Gastroesophageal sphincter (tissue), 4 donors: ENCODE data around the gene SNAP47. TPM values are rescaled to one million over a fixed set of nuclear protein-coding genes. Genes with fewer than 3 reads are reported as not detected.

ENCODE experiments used
- ATAC-seq: fragments of 150-250 bp; one replicate; pipeline ENCODE4 v1.9.1; 2016; ENCODE audit warnings: mild to moderate bottlenecking, moderate library complexity
- H3K27ac ChIP-seq, 4 donors: fragments of 200-600 bp; sonication (generic) in 3 of 4; 1 replicate in 3 of 4; 2 replicates in 1 of 4; pipeline ENCODE4 v1.5.1; 2016 to 2019
- H3K27me3 ChIP-seq: fragments of 200-600 bp; sonication (generic); one replicate; pipeline ENCODE4 v1.5.1; 2019
- H3K36me3 ChIP-seq, 2 donors: fragments of 200-600 bp; sonication (generic); one replicate each; pipeline ENCODE4 v1.5.1; 2019; ENCODE audit warnings: control low read depth in 1 of 2
- H3K4me1 ChIP-seq, 3 donors: fragments of 200-600 bp; sonication (generic); 1 replicate in 2 of 3; 2 replicates in 1 of 3; pipeline ENCODE4 v1.5.1; 2016 to 2019; ENCODE audit warnings: control low read depth in 2 of 3
- H3K4me3 ChIP-seq, 2 donors: fragments of 200-600 bp; sonication (generic); one replicate each; pipeline ENCODE4 v1.5.1; 2019; ENCODE audit warnings: mild to moderate bottlenecking in 1 of 2, moderate library complexity in 1 of 2
- H3K9me3 ChIP-seq, 3 donors: fragments of 200-600 bp; sonication (generic); one replicate each; pipeline ENCODE4 v1.5.1; 2017 to 2019; ENCODE audit warnings: control low read depth in 2 of 3
- CTCF ChIP-seq, 4 experiments: fragments of 200-600 bp in 2 of 4; fragments of 450-650 bp in 2 of 4; sonication (generic) in 1 of 4; IDR thresholded peaks; one replicate each; pipeline ENCODE4 v1.5.1; 2017 to 2019; ENCODE audit warnings: antibody characterized with exemption in 4 of 4, mild to moderate bottlenecking in 2 of 4, moderate library complexity in 2 of 4
- EP300 ChIP-seq: sonication (generic); formaldehyde crosslinking; IDR thresholded peaks from one replicate; pipeline ENCODE4 v1.6.1; 2017; ENCODE audit warnings: antibody characterized with exemption, mild to moderate bottlenecking
- POLR2A ChIP-seq, 2 donors: fragments of 450-650 bp; IDR thresholded peaks; one replicate each; pipeline ENCODE4 v1.6.1; 2017; ENCODE audit warnings: antibody characterized with exemption in 2 of 2, mild to moderate bottlenecking in 2 of 2, moderate library complexity in 1 of 2
- POLR2AphosphoS5 ChIP-seq: sonication (generic); formaldehyde crosslinking; IDR thresholded peaks from one replicate; pipeline ENCODE4 v1.6.1; 2017; ENCODE audit warnings: antibody characterized with exemption
- WGBS, 2 donors: methylation state at CpG; one replicate each; pipeline ENCODE4 v1.1.5; 2018; ENCODE audit warnings: low coverage in 1 of 2; 5-methylcytosine and 5-hydroxymethylcytosine counted together
- total RNA-seq, 4 donors: library from RNA; depleted of rRNA; stranded (reverse); fragments of >200 nt; gene quantifications; one replicate each; pipeline ENCODE4 v1.1.0, GENCODE V29; 2016

Gene SNAP47
- total RNA-seq, 4 donors from 2014 or later = 27.1 to 47.0 (median 35.6) TPM

- no peak for ATAC-seq
- no peak overlapping the region for H3K27ac ChIP-seq
- H3K36me3 ChIP-seq = peaks cover 0 to 67% of the 10 kb centered on the region in 2 donors
Measured at GRCh38 chr1:227778401-227778947, 43.2 kb downstream of the SNAP47 start.

GRCh38 chr1:227779021-227779441, 43.8 kb downstream of the SNAP47 start:
- ATAC-seq = no peak
- 82% methylated on average over 3 of the region's 10 CpGs; no CpG with 5 or more reads in 1 of the 2 donors for WGBS, 2 donors
- TF ChIP-seq POLR2A (IDR thresholded peaks at IDR 0.05) = no peak
- TF ChIP-seq POLR2AphosphoS5 = no peak
- TF ChIP-seq CTCF (IDR thresholded peaks at IDR 0.05) = no peak
- TF ChIP-seq EP300 = no peak

More at GRCh38 chr1:227778401-227778947, 43.2 kb downstream of the SNAP47 start:
- H3K9me3 ChIP-seq = no peaks in the 10 kb centered on the region
- no peak for TF ChIP-seq EP300
- TF ChIP-seq POLR2AphosphoS5 = no peak
- no peak for TF ChIP-seq POLR2A (IDR thresholded peaks at IDR 0.05)
- no peak for TF ChIP-seq CTCF (IDR thresholded peaks at IDR 0.05)
- no peaks in the 10 kb centered on the region for H3K27me3 ChIP-seq
- H3K4me1 ChIP-seq = peaks cover 0 to 21% (median 0%) of the 10 kb centered on the region in 3 donors
- no peak overlapping the region for H3K4me3 ChIP-seq
- 38% methylated on average over 3 of the region's 8 CpGs; no CpG with 5 or more reads in 1 of the 2 donors for WGBS, 2 donors

GRCh38 chr1:227779685-227780084, 44.5 kb downstream of the SNAP47 start:
- no peak for ATAC-seq
- TF ChIP-seq POLR2AphosphoS5 = no peak
- peaks cover 0 to 20% (median 0%) of the 10 kb centered on the region in 3 donors for H3K4me1 ChIP-seq
- H3K36me3 ChIP-seq = peaks cover 0 to 62% of the 10 kb centered on the region in 2 donors
- H3K9me3 ChIP-seq = no peaks in the 10 kb centered on the region
- H3K27ac ChIP-seq = no peak overlapping the region
- WGBS, 2 donors = 100% methylated on average over 2 to 4 of the region's 7 CpGs
- H3K4me3 ChIP-seq = no peak overlapping the region
- H3K27me3 ChIP-seq = no peaks in the 10 kb centered on the region

More at GRCh38 chr1:227779021-227779441, 43.8 kb downstream of the SNAP47 start:
- Histone ChIP-seq H3K27ac (no peak overlapping the region), H3K9me3 (no peaks in the 10 kb centered on the region), H3K27me3 (no peaks in the 10 kb centered on the region), H3K4me1 (peaks cover 0 to 21% (median 0%) of the 10 kb centered on the region in 3 donors), H3K4me3 (no peak overlapping the region), H3K36me3 (peaks cover 0 to 65% of the 10 kb centered on the region in 2 donors)

DNA sequence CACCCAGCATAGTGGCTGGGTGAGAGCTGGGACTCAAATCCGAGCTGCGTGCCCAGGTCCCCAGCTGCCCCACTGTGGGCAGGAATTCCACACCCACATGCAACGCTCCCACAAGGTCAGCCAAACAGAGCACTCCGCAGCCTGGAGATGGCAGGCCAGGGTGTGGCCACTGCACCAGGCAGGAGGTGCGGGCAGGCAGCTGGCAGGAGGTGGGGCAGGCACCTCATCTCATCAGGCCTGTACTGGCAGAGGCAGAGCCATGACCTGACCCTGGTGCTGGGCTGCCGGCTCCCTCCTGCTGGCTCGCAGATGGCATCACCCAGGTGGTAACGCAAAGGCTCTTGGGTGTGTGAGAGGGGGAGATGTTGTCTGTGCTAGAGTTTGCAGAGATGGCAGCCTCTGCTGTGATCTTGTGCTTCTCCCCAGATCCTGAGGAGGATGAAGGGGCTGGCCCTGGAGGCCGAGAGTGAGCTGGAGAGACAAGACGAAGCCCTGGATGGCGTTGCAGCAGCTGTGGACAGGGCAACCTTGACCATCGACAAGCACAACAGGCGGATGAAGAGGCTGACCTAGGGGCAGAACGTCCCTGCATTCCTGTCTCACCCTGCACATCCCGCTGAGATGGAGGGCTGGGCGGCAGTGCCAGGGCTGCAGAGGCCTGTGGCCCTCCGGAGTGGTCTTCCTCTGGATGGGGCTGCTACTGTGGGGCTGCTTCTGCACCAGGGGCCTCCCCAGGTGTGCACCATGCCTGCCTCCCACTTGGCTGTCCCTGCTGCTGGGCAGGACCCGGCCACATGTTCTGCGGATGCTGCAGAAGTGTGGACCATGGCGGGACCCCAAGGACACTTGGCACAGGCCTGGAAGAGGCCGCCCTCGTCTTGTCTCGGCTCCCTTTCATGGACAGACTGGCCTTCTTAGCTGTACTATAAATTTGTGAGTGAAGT, 45.1 kb downstream of the SNAP47 start:
- H3K4me3 ChIP-seq = no peak overlapping the region
- peaks cover 0 to 14% (median 0%) of the 10 kb centered on the region in 3 donors for H3K4me1 ChIP-seq
- H3K9me3 ChIP-seq = no peaks in the 10 kb centered on the region
- no peak for ATAC-seq
- peaks cover 0 to 61% of the 10 kb centered on the region in 2 donors for H3K36me3 ChIP-seq
- 83 to 97% methylated on average over 1 to 7 of the region's 23 CpGs for WGBS, 2 donors
- H3K27me3 ChIP-seq = no peaks in the 10 kb centered on the region
- no peak overlapping the region for H3K27ac ChIP-seq
- TF ChIP-seq POLR2AphosphoS5 = no peak

- H3K9me3 ChIP-seq = no peaks in the 10 kb centered on the region
- no peak overlapping the region for H3K27ac ChIP-seq
- peaks cover 0 to 51% of the 10 kb centered on the region in 2 donors for H3K36me3 ChIP-seq
- H3K4me1 ChIP-seq = peaks cover 0 to 12% (median 3%) of the 10 kb centered on the region in 3 donors
- 100% methylated on average over 2 of the region's 15 CpGs; no CpG with 5 or more reads in 1 of the 2 donors for WGBS, 2 donors
- TF ChIP-seq EP300 (no peak), POLR2AphosphoS5 (no peak), CTCF (IDR thresholded peaks at IDR 0.05) (no peak), POLR2A (IDR thresholded peaks at IDR 0.05) (no peak)
- no peaks in the 10 kb centered on the region for H3K27me3 ChIP-seq
- no peak for ATAC-seq
- H3K4me3 ChIP-seq = no peak overlapping the region
Measured at GRCh38 chr1:227781314-227781930, 46.2 kb downstream of the SNAP47 start.
